ENCODE data around the gene DHX30. TPM values are rescaled to one million over a fixed set of nuclear protein-coding genes. Genes with fewer than 3 reads are reported as not detected.

DHX30 gene
- total RNA-seq, 1 experiment from 2014 or later: 65.1 TPM

- no peaks in the 10 kb centered on the region for H3K27me3 ChIP-seq (ENCODE audit: control insufficient read depth, insufficient read depth, low read length)
- no peaks in the 10 kb centered on the region for H3K36me3 ChIP-seq (ENCODE audit: control insufficient read depth, insufficient read depth, low read length)
- ATAC-seq (no peak), DNase-seq (ENCODE audit: low read depth, low spot score) (no peak)
- no peak overlapping the region for H3K27ac ChIP-seq (ENCODE audit: low read length)
- no peaks in the 10 kb centered on the region for H3K4me1 ChIP-seq (ENCODE audit: control insufficient read depth, insufficient read depth, low read length)
- BruUV-seq (replicated peaks): no TSS peak
- intact Hi-C loops (cut with micrococcal nuclease; ENCODE audit: unreplicated experiment): no loop called here
- in situ Hi-C loops (cut with HindIII; ENCODE audit: low pct_unique_long_range_greater_than_20kb, low sequenced_read_pairs): no loop called here
- TF ChIP-seq SIN3A (IDR thresholded peaks at IDR 0.05; ENCODE audit: borderline replicate concordance, insufficient read depth, low read depth, low read length) (no peak), POLR2AphosphoS5 (IDR thresholded peaks at IDR 0.05; ENCODE audit: low read depth, low read length) (no peak), TCF7L2 (IDR thresholded peaks at IDR 0.05; ENCODE audit: low read depth, low read length) (no peak)
- CTCF ChIA-PET: no interaction called here
- no peaks in the 10 kb centered on the region for H3K9me3 ChIP-seq (ENCODE audit: control insufficient read depth, insufficient read depth, low read depth, low read length)
- H3K4me3 ChIP-seq (ENCODE audit: low read depth in 2 of 2, low read length in 2 of 2): no peak overlapping the region
- POLR2A ChIA-PET: interaction anchor here (0.6 kb wide), 1 partner anchor 62 kb away, joined by 3 read pairs; no protein-coding TSS in a partner anchor
These were observed 86.2 kb downstream of the DHX30 start for GRCh38 chr3:47888986-47889757.

GRCh38 chr3:47890126-47890827, 87.3 kb downstream of the DHX30 start:
- no peaks in the 10 kb centered on the region for H3K36me3 ChIP-seq (ENCODE audit: control insufficient read depth, insufficient read depth, low read length)
- no peaks in the 10 kb centered on the region for H3K9me3 ChIP-seq (ENCODE audit: control insufficient read depth, insufficient read depth, low read depth, low read length)
- no peaks in the 10 kb centered on the region for H3K27me3 ChIP-seq (ENCODE audit: control insufficient read depth, insufficient read depth, low read length)
- H3K4me1 ChIP-seq (ENCODE audit: control insufficient read depth, insufficient read depth, low read length): no peaks in the 10 kb centered on the region
- POLR2A ChIA-PET: interaction anchor here (0.6 kb wide), 1 partner anchor 670 kb away, joined by 3 read pairs; no protein-coding TSS in a partner anchor
- no peak for ATAC-seq
- TF ChIP-seq CTCF (IDR thresholded peaks at IDR 0.05) (no peak), TCF7L2 (IDR thresholded peaks at IDR 0.05; ENCODE audit: low read depth, low read length) (no peak), POLR2AphosphoS5 (IDR thresholded peaks at IDR 0.05; ENCODE audit: low read depth, low read length) (no peak), REST (IDR thresholded peaks at IDR 0.05; ENCODE audit: insufficient read depth in 1 of 2, low read depth in 2 of 2, low read length in 1 of 2) (no peak), SIN3A (IDR thresholded peaks at IDR 0.05; ENCODE audit: borderline replicate concordance, insufficient read depth, low read depth, low read length) (no peak)
- in situ Hi-C loops (cut with HindIII; ENCODE audit: low pct_unique_long_range_greater_than_20kb, low sequenced_read_pairs) (no loop called here), intact Hi-C loops (cut with micrococcal nuclease; ENCODE audit: unreplicated experiment) (no loop called here)
- no peak overlapping the region for H3K27ac ChIP-seq (ENCODE audit: low read length)
- BruUV-seq (replicated peaks): no TSS peak
- CTCF ChIA-PET: interaction anchor here (0.7 kb wide), 1 partner anchor 100 kb away, joined by 3 read pairs; no protein-coding TSS in a partner anchor
- no peak for DNase-seq (ENCODE audit: low read depth, low spot score)
- H3K4me3 ChIP-seq (ENCODE audit: low read depth in 2 of 2, low read length in 2 of 2): no peak overlapping the region
